ENCODE data around the gene ADSL.

GRCh38 chr22:40381461-40381860 is 35.2 kb downstream of the ADSL start:
- TF ChIP-seq POLR2A (IDR thresholded peaks at IDR 0.05) (no peak), CTCF (IDR thresholded peaks at IDR 0.05) (no peak)
